Measurements from ENCODE around the gene PRKAB1.
A peak's percentile ranks its signal among the peaks of the same experiment; 100 is the strongest.

PRKAB1 gene

DNA sequence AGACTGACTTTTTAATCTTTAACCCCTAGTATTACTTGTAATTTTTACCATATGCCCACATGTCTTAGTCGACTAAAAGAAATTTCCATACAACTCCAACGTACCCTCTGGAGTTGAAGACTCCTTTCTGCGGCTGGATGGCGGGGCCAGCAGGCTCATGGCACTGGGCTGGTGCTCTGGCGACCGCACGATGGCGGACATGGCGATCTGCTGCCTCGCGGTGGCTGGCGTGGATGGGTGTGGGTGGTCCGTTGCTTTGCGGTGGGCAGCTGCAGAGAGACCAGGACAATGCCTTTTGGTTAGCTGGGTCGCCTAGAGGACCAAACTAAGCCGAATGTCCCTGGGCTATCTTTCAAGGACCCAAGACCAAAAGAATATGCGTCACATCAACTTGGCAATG lies 50.2 kb downstream of the PRKAB1 start:
- Histone ChIP-seq H3K27me3 (replicated peaks; ENCODE audit: control insufficient read depth, insufficient read depth, low read length) (no peaks in the 10 kb centered on the region), H3K4me1 (ENCODE audit: control insufficient read depth, insufficient read depth, low read length) (peaks cover 8% of the 10 kb centered on the region), H3K9ac (ENCODE audit: low read length) (no peak overlapping the region), H3K9me3 (ENCODE audit: control insufficient read depth, low read length) (no peaks in the 10 kb centered on the region), H3K4me3 (ENCODE audit: low read length) (no peak overlapping the region), H3K36me3 (ENCODE audit: control insufficient read depth, insufficient read depth, low read length, severe bottlenecking) (no peaks in the 10 kb centered on the region)
- DNase-seq (ENCODE audit: low read depth) = no peak

DNA sequence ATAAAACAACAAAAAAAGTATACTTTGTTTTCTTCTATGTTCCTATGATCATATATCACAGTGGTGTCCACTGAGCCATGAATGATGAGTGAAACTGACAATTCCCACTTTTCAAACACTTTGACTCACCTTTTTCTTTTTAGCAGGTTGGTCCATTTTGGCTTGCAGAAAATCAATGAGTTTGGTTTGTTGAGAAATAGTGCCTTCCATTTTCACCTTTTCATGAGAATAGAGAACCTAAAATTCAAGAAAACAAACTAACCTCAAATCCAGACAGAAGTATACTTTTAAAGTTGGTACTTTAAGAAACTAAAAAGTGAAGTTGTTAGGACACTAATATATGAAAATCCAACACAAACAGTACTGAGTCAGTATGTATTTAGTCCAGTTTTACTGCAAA lies 52.4 kb downstream of the PRKAB1 start:
- Histone ChIP-seq H3K9me3 (ENCODE audit: control insufficient read depth, low read length) (no peaks in the 10 kb centered on the region), H3K4me3 (ENCODE audit: low read length) (no peak overlapping the region), H3K27me3 (replicated peaks; ENCODE audit: control insufficient read depth, insufficient read depth, low read length) (no peaks in the 10 kb centered on the region), H3K36me3 (ENCODE audit: control insufficient read depth, insufficient read depth, low read length, severe bottlenecking) (no peaks in the 10 kb centered on the region), H3K4me1 (ENCODE audit: control insufficient read depth, insufficient read depth, low read length) (peaks cover 9% of the 10 kb centered on the region), H3K9ac (ENCODE audit: low read length) (no peak overlapping the region)
- no peak for DNase-seq (ENCODE audit: low read depth)

DNA sequence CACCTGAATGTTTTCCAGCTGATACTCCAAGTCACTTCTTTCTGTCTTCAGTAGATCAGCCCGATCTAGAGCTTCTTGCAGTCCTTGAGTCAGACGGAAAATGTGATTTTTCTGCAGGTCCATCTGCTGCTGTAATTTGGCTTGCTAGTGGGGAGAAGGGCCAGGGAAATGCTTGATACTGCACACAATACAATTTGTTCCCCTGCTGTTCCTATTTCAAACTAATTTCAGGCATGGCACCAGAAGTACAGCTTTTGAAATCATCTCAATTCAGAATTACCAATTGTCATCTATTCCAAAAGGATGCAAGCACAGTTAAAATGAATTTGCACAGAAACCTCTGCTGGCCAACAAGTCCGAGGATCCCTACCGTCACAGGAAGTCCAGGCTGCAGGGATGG lies 53.4 kb downstream of the PRKAB1 start:
- Histone ChIP-seq H3K4me3 (ENCODE audit: low read length) (no peak overlapping the region), H3K27me3 (replicated peaks; ENCODE audit: control insufficient read depth, insufficient read depth, low read length) (no peaks in the 10 kb centered on the region), H3K9me3 (ENCODE audit: control insufficient read depth, low read length) (no peaks in the 10 kb centered on the region), H3K4me1 (ENCODE audit: control insufficient read depth, insufficient read depth, low read length) (peaks cover 13% of the 10 kb centered on the region), H3K9ac (ENCODE audit: low read length) (no peak overlapping the region), H3K36me3 (ENCODE audit: control insufficient read depth, insufficient read depth, low read length, severe bottlenecking) (no peaks in the 10 kb centered on the region)
- DNase-seq (ENCODE audit: low read depth) = no peak

DNA sequence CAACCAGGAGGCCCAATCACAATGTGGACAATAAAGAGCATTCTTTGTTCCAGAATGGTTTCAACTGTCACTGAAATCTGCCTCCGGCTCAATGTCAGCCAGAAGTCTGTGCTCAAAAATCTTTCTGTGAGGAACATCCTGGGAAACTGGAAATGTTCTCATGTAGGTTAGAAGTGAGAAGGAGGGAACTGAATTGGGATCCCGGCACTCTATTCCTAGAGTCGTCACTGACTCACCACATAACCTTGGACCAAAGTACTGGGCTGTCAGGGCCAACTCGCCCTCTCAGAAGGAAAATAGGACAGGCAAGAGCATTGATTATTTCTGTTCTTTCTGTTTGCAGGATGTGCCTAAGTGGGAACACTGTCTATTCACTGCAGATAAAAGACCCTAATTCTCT lies 57.6 kb downstream of the PRKAB1 start:
- Histone ChIP-seq H3K9me3 (ENCODE audit: control insufficient read depth, low read length) (no peaks in the 10 kb centered on the region), H3K27me3 (replicated peaks; ENCODE audit: control insufficient read depth, insufficient read depth, low read length) (no peaks in the 10 kb centered on the region), H3K4me3 (ENCODE audit: low read length) (peak overlapping the region; percentile 4), H3K9ac (ENCODE audit: low read length) (no peak overlapping the region), H3K4me1 (ENCODE audit: control insufficient read depth, insufficient read depth, low read length) (peaks cover 7% of the 10 kb centered on the region), H3K36me3 (ENCODE audit: control insufficient read depth, insufficient read depth, low read length, severe bottlenecking) (no peaks in the 10 kb centered on the region)
- DNase-seq (ENCODE audit: low read depth) = no peak

DNA sequence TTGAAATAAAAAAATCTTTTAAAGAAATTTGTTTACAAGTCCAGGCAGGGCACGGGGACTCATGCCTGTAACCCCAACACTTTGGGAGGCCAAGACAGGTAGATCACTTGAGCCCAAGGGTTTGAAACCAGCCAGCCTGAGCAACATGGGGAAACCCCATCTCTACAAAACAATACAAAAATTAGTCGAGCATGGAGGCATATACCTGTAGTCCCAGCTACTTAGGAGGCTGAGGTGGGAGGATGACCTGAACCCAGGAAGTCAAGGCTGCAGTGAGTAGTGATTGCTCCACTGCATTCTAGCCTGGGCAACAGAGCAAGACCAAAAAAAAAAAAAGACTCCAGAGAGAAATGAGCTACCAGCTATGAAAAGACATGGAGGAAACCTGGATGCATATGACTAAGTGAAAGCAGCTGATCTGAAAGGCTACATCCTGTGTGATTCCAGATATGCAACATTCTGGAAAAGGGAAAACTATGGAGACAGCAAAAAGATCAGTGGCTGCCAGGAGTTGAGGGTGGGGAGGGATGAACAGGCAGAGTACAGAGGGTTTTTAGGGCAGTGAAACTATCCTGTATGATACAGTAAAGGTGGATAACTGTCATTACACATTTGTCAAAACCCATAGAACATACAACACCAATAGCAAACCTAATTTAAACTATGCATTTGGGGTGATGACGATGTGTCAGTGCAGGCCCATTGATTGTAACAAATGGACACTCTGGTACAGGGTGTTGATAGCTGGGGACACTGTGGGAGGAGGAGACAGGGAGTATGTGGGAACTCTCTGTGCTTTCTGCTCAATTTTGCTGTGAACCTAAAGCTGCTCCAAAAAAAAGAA lies 59.9 kb downstream of the PRKAB1 start:
- H3K9me3 ChIP-seq (ENCODE audit: control insufficient read depth, low read length) = no peaks in the 10 kb centered on the region
- H3K27me3 ChIP-seq (replicated peaks; ENCODE audit: control insufficient read depth, insufficient read depth, low read length) = no peaks in the 10 kb centered on the region
- no peak for DNase-seq (ENCODE audit: low read depth)
- H3K4me1 ChIP-seq (ENCODE audit: control insufficient read depth, insufficient read depth, low read length) = peaks cover 7% of the 10 kb centered on the region
- no peaks in the 10 kb centered on the region for H3K36me3 ChIP-seq (ENCODE audit: control insufficient read depth, insufficient read depth, low read length, severe bottlenecking)
- no peak overlapping the region for H3K4me3 ChIP-seq (ENCODE audit: low read length)
- H3K9ac ChIP-seq (ENCODE audit: low read length) = no peak overlapping the region

DNA sequence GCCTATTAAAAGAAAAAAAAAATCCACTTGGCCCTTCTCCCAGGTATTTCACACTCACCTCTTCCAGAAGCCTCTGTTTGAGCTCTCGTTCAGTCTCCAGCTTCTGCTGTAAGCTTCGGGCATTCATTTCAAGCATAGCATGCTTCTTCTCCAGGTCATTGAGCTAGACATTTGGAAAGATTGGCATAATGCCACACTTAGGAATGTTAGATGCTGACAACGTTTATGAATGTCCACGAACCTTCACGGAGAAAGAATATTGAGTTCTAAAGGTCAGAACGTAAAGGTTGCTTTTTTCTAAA lies 60.5 kb downstream of the PRKAB1 start:
- no peaks in the 10 kb centered on the region for H3K36me3 ChIP-seq (ENCODE audit: control insufficient read depth, insufficient read depth, low read length, severe bottlenecking)

DNA sequence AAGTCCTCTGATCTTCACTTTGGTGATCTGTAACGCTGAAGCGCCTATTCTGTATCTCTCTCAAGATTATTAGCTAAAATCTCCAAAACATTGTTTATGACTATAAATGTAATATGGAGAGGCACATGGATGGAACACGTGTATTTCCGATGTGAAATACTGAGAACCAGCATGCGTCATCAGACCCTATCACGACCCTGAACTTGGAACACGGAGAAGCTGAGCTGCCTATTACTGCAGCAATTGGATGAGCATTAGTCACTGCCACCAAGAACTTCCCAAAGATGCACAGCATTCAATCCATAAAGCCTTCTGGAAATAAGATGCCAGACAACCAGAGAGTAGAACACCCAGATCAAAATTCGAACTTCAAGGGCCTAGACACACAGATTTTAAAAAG lies 61.9 kb downstream of the PRKAB1 start:
- no peak overlapping the region for H3K9ac ChIP-seq (ENCODE audit: low read length)
- no peaks in the 10 kb centered on the region for H3K27me3 ChIP-seq (replicated peaks; ENCODE audit: control insufficient read depth, insufficient read depth, low read length)
- no peak for DNase-seq (ENCODE audit: low read depth)
- H3K9me3 ChIP-seq (ENCODE audit: control insufficient read depth, low read length) = no peaks in the 10 kb centered on the region
- H3K4me1 ChIP-seq (ENCODE audit: control insufficient read depth, insufficient read depth, low read length) = peaks cover 7% of the 10 kb centered on the region
- no peaks in the 10 kb centered on the region for H3K36me3 ChIP-seq (ENCODE audit: control insufficient read depth, insufficient read depth, low read length, severe bottlenecking)
- H3K4me3 ChIP-seq (ENCODE audit: low read length) = no peak overlapping the region

More for the DNA sequence above, 60.5 kb downstream of the PRKAB1 start:
- Histone ChIP-seq H3K9ac (ENCODE audit: low read length) (no peak overlapping the region), H3K27me3 (replicated peaks; ENCODE audit: control insufficient read depth, insufficient read depth, low read length) (no peaks in the 10 kb centered on the region), H3K9me3 (ENCODE audit: control insufficient read depth, low read length) (no peaks in the 10 kb centered on the region), H3K4me1 (ENCODE audit: control insufficient read depth, insufficient read depth, low read length) (peaks cover 7% of the 10 kb centered on the region), H3K4me3 (ENCODE audit: low read length) (no peak overlapping the region)
- no peak for DNase-seq (ENCODE audit: low read depth)

DNA sequence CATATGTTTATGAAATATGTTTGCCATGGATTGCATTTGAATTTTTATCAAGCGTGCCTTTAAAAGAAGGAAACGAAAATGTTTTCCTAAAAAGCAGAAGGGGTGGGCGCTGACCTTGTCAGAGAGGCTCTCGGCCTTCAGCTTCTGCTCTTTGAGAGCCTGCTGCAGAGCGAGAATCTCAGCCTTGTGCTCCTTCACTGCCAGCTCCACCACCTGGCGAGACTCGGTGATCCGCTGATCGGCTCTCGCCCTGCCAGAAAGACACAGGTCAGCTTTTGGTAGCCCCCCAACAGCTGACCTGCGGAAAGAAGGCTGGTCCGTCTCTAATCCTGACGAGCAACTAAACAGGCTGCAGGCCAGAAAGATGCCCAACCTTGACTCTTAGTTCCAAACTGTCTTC lies 62.4 kb downstream of the PRKAB1 start:
- no peak overlapping the region for H3K4me3 ChIP-seq (ENCODE audit: low read length)
- H3K9me3 ChIP-seq (ENCODE audit: control insufficient read depth, low read length) = no peaks in the 10 kb centered on the region
- no peaks in the 10 kb centered on the region for H3K36me3 ChIP-seq (ENCODE audit: control insufficient read depth, insufficient read depth, low read length, severe bottlenecking)
- H3K9ac ChIP-seq (ENCODE audit: low read length) = no peak overlapping the region
- no peak for DNase-seq (ENCODE audit: low read depth)
- peaks cover 6% of the 10 kb centered on the region for H3K4me1 ChIP-seq (ENCODE audit: control insufficient read depth, insufficient read depth, low read length)
- H3K27me3 ChIP-seq (replicated peaks; ENCODE audit: control insufficient read depth, insufficient read depth, low read length) = no peaks in the 10 kb centered on the region

All from adipocyte (in vitro differentiated cells).